Left kidney (tissue), 8 donors: Measurements from ENCODE around the gene HACD3. TPM values are rescaled to one million over a fixed set of nuclear protein-coding genes. Genes with fewer than 3 reads are reported as not detected.

ENCODE experiments used
- DNase-seq: peaks from one replicate; pipeline ENCODE4 v3.0.0-alpha.2; 2013
- long read RNA-seq, 8 donors: transcript quantifications; one replicate each; lab custom pipeline, GENCODE V29; 2026
- polyA plus RNA-seq: library from polyadenylated mRNA; unstranded; fragments of 120-200 nt; gene quantifications from one replicate; pipeline ENCODE4 v1.2.1, GENCODE V29; 2013; ENCODE audit not compliant: insufficient read length

HACD3 gene, protein sequence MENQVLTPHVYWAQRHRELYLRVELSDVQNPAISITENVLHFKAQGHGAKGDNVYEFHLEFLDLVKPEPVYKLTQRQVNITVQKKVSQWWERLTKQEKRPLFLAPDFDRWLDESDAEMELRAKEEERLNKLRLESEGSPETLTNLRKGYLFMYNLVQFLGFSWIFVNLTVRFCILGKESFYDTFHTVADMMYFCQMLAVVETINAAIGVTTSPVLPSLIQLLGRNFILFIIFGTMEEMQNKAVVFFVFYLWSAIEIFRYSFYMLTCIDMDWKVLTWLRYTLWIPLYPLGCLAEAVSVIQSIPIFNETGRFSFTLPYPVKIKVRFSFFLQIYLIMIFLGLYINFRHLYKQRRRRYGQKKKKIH
- 188 TPM for polyA plus RNA-seq
- long read RNA-seq, donor 1, transcript HACD3-201 (11 exons, 3,228 nt), result major isoform, 39 of 55 reads
- long read RNA-seq, donor 1, partial matches to known transcripts, result 13 of 55 reads
- long read RNA-seq, donor 1, other reads (novel, unspliced or antisense), result 0 of 55 reads
- long read RNA-seq, donor 2, transcript HACD3-201 (11 exons, 3,228 nt), result major isoform, 42 of 162 reads
- long read RNA-seq, donor 2, partial matches to known transcripts, result 108 of 162 reads
- long read RNA-seq, donor 2, other reads (novel, unspliced or antisense), result 10 of 162 reads
- long read RNA-seq, donor 3, transcript HACD3-201 (11 exons, 3,228 nt), result major isoform, 32 of 169 reads
- long read RNA-seq, donor 3, partial matches to known transcripts, result 136 of 169 reads
- long read RNA-seq, donor 3, other reads (novel, unspliced or antisense), result 0 of 169 reads
- long read RNA-seq, donor 4, partial matches to known transcripts, result 0 of 3 reads
- long read RNA-seq, donor 4, other reads (novel, unspliced or antisense), result 0 of 3 reads
- long read RNA-seq, donor 5, transcript HACD3-201 (11 exons, 3,228 nt), result major isoform, 36 of 54 reads
- long read RNA-seq, donor 5, partial matches to known transcripts, result 0 of 54 reads
- long read RNA-seq, donor 5, other reads (novel, unspliced or antisense), result 18 of 54 reads
- long read RNA-seq, donor 6, transcript HACD3-201 (11 exons, 3,228 nt), result major isoform, 39 of 50 reads
- long read RNA-seq, donor 6, partial matches to known transcripts, result 10 of 50 reads
- long read RNA-seq, donor 6, other reads (novel, unspliced or antisense), result 0 of 50 reads
- long read RNA-seq, donor 7, transcript HACD3-201 (11 exons, 3,228 nt), result major isoform, 52 of 66 reads
- long read RNA-seq, donor 7, partial matches to known transcripts, result 13 of 66 reads
- long read RNA-seq, donor 7, other reads (novel, unspliced or antisense), result 0 of 66 reads
- long read RNA-seq, donor 8, transcript HACD3-201 (11 exons, 3,228 nt), result major isoform, 19 of 20 reads
- long read RNA-seq, donor 8, partial matches to known transcripts, result 0 of 20 reads
- long read RNA-seq, donor 8, other reads (novel, unspliced or antisense), result 0 of 20 reads

DNA sequence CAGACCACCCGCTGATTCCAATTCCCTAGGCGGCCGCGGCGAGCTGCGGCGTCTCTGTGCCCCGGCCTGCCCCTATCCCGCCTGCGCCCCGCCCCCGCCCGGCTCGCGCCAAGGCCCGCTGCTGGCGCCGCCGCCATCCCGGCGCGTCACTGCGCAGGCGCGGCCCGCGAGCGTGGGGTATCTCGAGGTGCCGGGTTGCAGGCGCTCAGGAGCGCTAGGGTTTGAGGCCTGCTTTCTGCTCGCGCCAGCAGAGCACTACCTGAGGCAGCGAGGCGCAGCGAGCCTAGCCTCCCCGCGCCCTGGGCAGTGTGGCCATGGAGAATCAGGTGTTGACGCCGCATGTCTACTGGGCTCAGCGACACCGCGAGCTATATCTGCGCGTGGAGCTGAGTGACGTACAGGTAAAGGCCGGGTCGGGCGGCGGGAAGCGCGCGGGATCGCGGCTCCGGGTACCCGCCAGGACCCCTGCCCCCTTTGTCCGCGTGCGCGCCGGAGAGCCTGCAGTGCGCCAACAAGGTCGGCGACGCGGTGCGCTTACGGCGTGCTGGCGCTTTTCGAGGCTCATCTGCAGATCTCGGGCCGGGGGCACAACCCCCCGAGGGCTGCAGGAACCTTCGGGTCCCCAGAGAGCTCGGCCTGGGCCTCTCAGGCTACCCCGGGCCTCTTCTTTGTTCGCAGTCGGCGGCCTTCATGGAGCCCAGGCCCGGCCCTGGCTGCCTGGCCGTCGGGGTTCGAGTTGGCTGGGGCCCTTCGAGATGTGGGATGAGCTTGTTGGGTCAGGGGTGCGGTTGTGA, at the start of gene HACD3:
HACD3 (plus strand) TSS at position 146 of the 794 bp plus-strand sequence; CDS start at position 315, 169 bp downstream.
- peak; percentile 87 for DNase-seq

DNA sequence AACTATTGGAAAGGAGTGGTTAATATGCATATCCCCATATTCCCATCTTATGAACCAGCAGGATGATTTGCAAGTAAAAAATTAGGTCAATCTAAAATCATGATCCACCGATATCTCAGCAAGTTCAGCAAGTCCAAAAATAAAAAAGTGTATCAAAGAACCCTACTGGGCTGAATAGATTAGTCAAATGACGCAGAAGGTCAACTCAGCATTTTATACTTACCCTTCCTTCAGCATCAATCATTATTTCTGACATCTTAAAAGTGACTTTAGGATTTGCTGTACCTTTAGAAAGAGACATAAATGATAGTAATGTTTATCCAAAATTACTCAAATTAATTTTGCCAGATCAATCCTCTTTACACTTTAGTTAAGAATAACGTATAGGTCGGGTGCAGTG, 45.4 kb upstream of the HACD3 start:
- no peak for DNase-seq

DNA sequence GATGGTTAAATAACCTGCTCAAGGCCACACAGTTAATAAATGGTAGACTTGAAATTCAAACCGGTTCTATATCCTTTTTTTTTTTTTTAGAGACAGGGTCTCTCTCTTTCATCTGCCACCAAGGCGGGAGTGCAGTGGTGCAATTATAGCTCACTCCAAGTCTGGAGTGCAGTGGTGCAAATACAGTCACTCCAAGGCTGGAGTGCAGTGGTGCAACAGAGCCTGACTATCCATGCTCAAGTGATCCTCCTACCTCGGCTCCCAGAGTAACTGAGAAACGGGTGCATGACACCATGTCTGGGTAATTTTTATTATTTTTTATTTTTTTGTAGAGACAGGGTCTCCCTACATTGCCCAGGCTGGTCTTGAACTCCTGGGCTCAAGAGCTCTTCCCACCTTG, 36.2 kb upstream of the HACD3 start:
- peak; percentile 14 for DNase-seq

DNA sequence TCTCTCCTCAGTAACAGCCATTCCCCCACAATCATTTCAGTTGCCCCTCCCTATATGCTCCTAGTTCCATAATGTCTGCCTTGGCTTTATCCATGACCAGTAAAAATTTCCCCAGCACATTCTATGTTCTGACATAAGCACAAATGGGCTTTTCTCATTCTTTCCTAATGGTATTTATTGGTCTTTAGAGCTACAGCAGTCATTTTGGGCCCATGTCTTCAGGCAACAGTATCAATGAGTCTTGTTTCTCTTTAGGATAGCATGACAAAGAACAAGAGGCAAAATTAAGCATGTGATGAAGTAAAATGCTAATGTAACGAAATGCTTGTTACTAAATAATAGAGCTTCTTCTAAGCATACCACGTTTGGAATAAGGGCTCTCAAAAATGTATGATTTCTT, 20.9 kb upstream of the HACD3 start:
- no peak for DNase-seq

DNA sequence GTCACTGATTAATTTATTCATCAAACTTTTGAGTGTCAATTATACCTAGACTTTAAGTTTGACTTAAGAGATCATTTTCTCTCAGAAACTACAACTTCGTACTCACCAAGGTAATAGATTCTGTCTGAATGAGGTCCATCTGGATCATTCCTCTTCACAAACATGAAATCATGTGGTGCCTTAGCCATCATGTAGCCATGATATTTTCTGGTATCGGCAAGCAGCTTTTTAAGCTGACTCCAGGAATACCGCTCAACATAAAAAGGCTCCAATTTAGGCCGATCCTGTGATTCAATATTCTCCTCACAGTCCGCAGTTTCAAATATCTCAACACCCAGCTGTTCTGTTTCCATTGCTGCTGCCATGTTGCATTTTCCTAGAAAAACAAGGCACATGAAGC, 18.1 kb upstream of the HACD3 start:
- DNase-seq, result no peak

DNA sequence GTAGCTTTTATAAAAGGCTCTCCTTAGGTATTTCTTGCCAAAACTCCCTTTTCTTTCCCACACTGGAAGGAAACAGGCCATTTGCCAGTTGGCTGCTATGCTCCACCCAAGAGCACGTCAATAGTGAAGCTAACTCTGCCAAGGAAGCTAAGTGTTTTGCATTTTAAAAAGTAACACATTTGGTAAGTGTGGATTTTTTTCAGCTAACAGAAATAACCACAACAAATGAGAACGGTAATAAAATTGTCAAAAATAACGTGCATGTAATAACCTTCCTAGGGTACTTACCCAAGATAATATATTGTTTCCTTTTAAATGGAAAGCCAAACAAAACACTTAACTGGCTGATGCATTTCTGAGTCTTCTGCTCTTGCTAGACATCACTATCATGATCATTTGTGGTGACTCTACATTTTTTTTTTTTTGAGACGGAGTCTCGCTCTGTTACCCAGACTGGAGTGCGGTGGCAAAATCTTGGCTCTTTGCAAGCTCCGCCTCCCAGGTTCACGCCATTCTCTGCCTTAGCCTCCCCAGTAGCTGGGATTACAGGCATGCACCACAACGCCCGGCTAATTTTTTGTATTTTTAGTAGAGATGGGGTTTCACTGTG, 17.4 kb upstream of the HACD3 start:
- peak; percentile 61 for DNase-seq

DNA sequence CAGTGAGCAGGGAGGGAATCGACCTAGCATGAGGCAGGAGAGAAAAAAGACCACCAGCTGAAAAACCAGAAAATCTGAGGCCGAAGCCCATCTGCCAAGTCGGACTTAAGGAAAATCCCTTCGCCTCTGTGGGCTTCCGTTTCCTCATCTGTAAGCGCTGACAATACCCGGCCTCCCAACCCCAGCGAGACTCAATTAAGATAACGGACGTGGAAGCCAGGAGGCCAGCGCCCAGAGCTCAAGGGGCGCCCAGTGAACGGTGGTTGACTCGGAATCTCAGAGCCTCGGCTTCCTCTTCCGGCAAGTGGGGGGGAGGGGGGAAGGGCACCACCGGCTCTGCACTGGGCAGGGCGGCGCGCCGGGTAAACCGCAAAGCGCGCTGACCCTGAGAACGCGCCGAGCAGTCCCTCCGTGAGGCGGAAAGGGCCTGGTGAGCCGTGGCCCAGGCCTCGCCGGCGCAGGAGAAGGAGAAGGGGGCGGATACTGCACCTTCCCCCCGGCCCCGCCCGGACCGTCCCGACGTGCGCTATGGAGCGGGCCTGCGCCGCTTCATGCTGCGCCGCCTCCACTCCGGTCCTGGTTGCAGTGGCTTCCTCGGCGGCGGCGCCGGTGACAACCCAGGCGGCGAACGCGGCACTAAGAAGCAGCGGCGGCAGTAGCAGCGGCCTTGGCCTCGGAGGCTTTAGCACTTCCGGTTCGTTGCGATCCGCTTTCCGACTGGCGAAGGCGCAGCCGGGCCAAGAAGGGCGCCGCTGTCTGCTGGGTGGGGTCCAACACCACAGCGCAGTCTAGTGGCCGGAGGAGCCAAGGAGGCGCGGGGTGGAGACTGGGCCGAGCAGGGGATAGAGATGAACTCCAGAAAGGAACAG, 13.0 kb upstream of the HACD3 start, which contains the start of gene DPP8:
DPP8 (minus strand) TSS at position 693 of the 869 bp plus-strand sequence. CDS start 5,136 bp downstream, outside the sequence.
- DNase-seq, result peak; percentile 92

DNA sequence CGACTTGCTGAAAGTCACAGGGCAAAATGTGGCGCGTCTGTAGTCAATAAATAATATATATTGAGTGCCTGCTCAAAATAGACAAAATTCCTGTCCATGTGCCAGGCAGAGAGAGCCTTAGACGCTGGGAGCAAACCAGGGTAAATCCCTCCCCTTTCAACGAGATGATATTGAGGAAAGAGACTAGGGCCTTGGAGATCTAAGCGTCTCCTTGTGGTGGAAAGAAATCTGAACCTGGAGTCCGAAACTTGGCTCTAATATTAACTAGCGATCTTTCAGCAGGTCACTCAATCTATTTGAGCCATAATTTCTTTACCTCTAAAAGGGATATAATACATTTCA, 12.4 kb upstream of the HACD3 start:
- no peak for DNase-seq

DNA sequence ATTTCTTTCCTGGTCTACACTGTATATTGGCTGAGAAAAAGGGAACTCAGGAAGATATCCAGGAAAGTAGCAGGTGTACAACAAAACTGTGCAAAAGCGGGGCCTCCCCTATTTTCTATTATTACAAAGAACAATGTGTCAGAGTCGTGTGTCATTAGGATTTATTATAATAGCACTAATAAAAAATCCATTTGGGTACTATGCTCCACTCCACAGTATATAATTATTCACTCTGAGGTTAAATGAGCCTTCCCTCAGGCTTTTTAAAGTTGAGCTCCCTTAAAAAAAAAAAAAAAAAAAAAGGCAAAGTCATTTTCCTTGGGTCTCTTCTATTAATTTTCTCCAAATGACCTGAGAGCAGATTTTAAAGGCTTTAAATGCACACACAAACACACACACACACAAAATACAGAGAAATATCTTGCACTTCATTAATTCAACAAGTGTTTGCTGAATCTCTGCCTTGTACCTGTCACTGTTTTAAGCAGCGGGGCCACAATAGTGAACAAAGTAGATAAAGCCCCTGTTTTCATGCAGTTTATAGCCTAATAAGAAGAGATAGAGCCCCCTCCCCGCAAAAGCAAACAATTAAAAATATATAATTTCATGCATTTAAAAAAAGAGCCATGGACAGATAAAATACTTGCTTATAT, 11.5 kb upstream of the HACD3 start:
- no peak for DNase-seq

DNA sequence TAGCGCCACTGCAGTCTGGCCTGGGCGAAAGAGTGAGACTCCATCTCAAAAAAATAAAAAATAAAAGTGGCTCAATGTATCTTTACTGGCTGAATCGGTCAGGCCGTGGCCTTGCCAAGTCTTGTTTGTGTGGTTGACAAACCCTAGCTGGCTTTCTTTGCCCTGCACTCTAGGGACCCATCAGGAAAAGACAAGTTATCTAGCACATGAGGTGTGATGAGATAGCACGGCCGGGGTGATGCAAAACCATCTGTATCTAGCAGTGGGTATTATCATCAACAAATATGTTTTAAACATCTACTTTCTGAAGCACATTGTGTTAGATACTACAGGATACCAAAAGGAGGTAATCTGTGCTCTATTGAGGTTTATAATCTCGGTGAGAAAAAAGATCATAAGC, 8.9 kb upstream of the HACD3 start:
- no peak for DNase-seq

DNA sequence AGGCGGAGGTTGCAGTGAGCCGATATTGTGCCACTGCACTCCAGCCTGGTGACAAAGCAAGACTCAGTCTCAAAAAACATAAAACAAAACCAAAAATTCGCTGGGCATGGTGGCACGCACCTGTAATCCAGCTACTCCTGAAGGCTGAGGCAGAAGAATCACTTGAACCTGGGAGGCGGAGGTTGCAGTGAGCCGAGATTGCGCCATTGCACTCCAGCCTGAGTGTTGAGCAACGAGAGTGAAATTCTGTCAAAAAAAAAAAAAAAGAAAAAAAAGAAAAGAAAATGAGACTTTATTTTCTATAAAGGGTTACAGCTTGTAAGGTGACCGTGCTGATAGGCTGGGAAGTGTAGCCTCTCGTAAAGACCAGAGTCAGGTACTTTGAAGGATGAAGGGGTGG, 6.0 kb upstream of the HACD3 start:
- no peak for DNase-seq

DNA sequence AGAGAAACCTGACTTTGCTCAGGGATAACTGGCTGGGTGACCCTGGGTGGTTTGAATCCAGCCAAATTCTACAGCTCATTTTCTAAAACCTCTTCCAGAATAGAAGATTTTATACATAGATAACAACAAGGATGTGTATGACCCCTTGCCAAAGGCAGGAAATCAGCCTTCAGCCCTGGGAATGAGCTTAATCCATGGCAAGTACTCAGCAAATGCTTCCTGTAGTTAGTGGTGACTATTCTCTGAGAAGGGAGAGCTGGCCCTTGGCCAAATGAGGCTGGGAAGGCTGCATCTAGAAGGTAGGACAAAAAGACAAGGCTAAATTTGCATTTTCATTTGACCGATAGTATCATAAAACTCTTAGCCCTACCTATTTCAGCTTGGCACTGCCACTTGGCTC, 4.6 kb upstream of the HACD3 start:
- no peak for DNase-seq

DNA sequence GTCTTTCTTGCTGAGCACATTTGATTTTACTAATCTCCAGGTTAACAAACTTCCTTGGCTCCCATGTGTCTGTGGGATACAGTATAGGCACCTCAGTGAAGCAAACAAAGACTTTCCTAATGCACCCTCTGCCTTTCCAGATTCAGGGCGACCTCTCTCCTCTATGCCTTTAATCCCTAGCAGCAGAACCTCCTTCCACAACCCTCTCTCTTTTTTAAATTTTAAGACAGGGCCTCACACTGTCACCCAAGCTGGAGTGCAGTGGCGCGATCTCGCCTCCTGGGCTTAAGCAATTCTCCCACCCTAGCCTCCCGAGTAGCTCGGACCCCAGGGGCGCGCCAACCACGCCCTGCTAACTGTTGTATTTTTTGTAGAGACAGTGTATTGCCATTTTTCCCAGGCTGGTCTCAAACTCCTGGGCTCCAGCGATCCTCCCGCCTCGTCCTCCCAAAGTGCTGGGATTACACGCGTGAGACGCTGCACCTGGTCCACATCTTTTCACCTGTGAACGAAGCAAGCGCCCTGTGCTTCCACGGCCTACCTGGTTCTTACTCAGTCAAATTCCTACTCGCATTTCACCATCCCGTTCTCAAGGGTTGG, 1.7 kb upstream of the HACD3 start:
- no peak for DNase-seq

DNA sequence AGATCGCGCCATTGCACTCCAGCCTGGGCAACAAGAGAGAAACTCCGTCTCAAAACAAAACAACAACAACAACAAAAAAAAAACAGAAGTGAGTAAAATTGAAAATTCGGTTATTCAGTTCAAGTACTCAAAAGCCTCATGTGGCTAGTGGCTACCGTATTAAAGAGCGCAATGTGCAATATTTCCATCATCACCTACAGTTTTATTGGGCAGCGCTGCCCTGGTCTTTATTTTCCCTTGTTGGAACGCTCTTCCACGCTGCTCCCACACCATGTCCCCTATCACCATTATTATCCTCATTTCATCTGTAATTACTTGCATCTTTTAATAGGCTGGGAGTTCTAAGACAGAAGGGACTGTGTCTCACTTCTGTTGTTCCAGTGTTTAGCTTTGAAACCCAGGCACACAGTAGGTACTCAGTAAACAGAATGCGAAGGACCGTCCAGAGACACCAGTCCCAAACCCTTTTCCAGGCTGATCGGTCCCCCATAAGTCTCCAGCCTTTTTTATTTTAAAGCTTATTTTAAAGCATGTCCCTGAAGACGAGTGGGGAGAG, 423 bp upstream of the HACD3 start:
- no peak for DNase-seq

DNA sequence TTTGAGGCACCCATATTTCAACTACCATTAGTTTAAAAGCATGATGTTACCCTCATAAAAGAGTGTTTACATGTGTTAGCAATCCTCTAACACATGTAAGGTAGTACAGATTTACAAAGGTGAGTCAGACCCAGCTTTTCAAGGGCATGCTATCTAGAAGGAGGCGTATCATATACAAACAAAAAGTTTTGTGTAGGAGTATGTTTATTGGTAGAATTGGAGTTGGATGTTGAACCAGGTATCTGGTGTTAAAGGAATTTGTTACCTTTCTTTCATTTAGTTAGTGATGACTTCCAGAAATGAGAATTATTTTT, 2.4 kb downstream of the HACD3 start:
- no peak for DNase-seq

DNA sequence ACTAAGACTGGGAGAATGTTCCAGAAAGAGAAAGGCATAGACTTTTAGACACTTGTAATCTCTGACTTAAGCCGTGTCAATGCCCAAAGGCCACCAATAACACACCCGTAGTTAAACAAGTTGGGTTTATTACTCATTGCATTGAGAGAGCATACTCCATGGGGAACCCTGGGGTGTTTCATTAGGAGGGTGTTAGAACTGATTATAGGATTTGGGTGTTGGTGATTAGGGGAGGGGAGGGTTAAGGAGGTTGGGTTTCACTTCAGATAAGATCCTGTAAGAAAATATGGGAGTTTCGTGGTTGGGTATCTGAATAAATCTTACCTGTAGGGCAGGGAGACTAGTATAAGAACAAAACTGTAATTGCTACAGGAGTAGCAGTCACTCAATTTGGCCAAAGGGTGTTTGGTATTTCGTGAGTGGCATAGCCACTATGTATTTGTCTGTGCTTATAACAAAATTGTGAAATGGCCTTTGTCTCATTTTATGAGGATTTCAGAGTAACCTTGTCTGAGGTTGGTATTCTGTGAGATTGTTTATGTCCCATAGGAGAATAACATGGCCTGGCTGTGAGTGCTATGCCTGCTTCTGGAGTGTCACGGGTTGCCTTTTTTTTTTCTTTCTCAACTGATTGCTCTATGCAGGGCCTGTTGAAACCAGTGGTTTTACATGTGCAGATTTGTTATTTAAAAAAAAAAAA, 2.9 kb downstream of the HACD3 start:
- no peak for DNase-seq

DNA sequence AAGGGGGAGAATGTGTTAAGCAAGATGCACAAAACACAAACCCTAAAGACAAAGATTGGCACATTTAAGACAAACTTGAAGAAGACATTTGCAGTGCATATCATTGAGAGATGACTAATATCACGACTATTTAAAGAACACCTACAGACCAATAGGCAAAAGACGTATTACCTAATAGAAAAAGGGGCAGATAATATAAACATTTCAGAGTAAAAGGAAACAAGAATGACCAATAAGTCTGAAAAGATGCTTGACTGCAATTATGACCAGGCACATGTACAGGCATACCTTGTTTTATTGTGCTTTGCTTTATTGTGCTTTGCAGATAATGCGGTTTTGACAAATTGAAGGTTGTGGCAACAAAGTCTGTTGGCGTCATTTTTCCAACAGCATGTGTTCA, 4.9 kb downstream of the HACD3 start:
- DNase-seq, result no peak

DNA sequence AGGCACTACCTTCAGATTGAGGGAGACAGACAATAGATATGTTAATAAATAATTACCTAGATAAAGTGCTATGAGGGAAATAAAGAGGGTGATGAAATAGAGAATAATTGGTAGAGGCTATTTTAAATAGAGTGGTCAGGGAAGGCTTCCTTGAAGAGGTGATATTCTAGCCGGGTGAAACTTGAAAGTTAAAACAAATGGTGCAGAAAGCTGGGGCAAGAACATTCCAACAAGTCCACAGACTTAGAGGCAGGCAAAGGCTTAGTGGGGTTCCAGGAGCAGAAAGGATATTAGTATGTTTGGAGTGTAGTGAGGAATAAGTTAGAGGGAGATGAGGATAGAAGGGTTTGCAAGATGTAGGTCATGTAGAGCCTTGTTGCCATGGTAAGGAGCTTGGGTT, 10.1 kb downstream of the HACD3 start:
- no peak for DNase-seq
